HFFc6 (cell line): Measurements from ENCODE around the gene RNF213. TPM values are rescaled to one million over a fixed set of nuclear protein-coding genes. Genes with fewer than 3 reads are reported as not detected.

ENCODE experiments used
- DNase-seq: peaks from one replicate; pipeline ENCODE4 v3.0.0-alpha.2; 2018
- H3K27ac Mint-ChIP-seq: 2 replicates; pipeline ENCODE4 v1.8.0; 2020; ENCODE audit warnings: mild to moderate bottlenecking, mixed read lengths
- H3K27me3 Mint-ChIP-seq: 2 replicates; pipeline ENCODE4 v1.8.0; 2021; ENCODE audit warnings: mild to moderate bottlenecking, moderate library complexity, mixed read lengths; ENCODE audit not compliant: insufficient read depth
- H3K36me3 Mint-ChIP-seq: 2 replicates; pipeline ENCODE4 v1.8.0; 2021; ENCODE audit warnings: low read depth, mixed read lengths
- H3K4me1 Mint-ChIP-seq: 2 replicates; pipeline ENCODE4 v1.8.0; 2020; ENCODE audit warnings: low read depth, mixed read lengths
- H3K4me3 Mint-ChIP-seq: 2 replicates; pipeline ENCODE4 v1.8.0; 2020; ENCODE audit warnings: mild to moderate bottlenecking, moderate library complexity, mixed read lengths
- H3K9me3 Mint-ChIP-seq: 2 replicates; pipeline ENCODE4 v1.8.0; 2020; ENCODE audit warnings: mild to moderate bottlenecking, mixed read lengths
- CTCF ChIP-seq: fragments of 200-600 bp; sonication (generic); IDR thresholded peaks from 2 replicates; pipeline ENCODE4 v1.5.0; 2021; ENCODE audit warnings: antibody characterized with exemption, mild to moderate bottlenecking
- total RNA-seq, 6 experiments: library from RNA; stranded (reverse); fragmentation: NEBNext Ultra II Directional; extraction: Animal tissue kit (Norgen Biotek cat#: 25700); gene quantifications; 2 replicates in 1 of 6; 3 replicates in 5 of 6; pipeline ENCODE4 v1.2.3, GENCODE V29; 2021

The RNF213 gene
- total RNA-seq, 6 experiments from 2014 or later, result 42.0 to 51.6 (median 48.3) TPM

GRCh38 chr17:80377798-80378197, 117.1 kb downstream of the RNF213 start:
- Mint-ChIP-seq H3K9me3 (no peaks in the 10 kb centered on the region), H3K4me3 (no peak overlapping the region), H3K27ac (no peak overlapping the region), H3K4me1 (no peaks in the 10 kb centered on the region), H3K27me3 (peaks cover 2% of the 10 kb centered on the region; the same call in 1 of the 2 replicates), H3K36me3 (peaks cover 36% of the 10 kb centered on the region)
- DNase-seq, result no peak
- no peak for TF ChIP-seq CTCF

GRCh38 chr17:80379348-80379747, 118.7 kb downstream of the RNF213 start:
- Mint-ChIP-seq H3K4me1 (no peaks in the 10 kb centered on the region), H3K27me3 (peaks cover 2% of the 10 kb centered on the region), H3K4me3 (no peak overlapping the region), H3K27ac (no peak overlapping the region), H3K36me3 (peaks cover 50% of the 10 kb centered on the region), H3K9me3 (no peaks in the 10 kb centered on the region)
- TF ChIP-seq CTCF, result no peak
- no peak for DNase-seq

GRCh38 chr17:80380068-80380467, 119.4 kb downstream of the RNF213 start:
- no peaks in the 10 kb centered on the region for H3K4me1 Mint-ChIP-seq
- H3K36me3 Mint-ChIP-seq, result peaks cover 55% of the 10 kb centered on the region
- no peak for DNase-seq

GRCh38 chr17:80380555-80381002, 119.9 kb downstream of the RNF213 start:
- no peaks in the 10 kb centered on the region for H3K9me3 Mint-ChIP-seq
- peaks cover 5% of the 10 kb centered on the region for H3K27me3 Mint-ChIP-seq
- peaks cover 55% of the 10 kb centered on the region for H3K36me3 Mint-ChIP-seq
- H3K4me3 Mint-ChIP-seq, result no peak overlapping the region
- H3K27ac Mint-ChIP-seq, result no peak overlapping the region
- TF ChIP-seq CTCF, result no peak
- no peak for DNase-seq
- H3K4me1 Mint-ChIP-seq, result no peaks in the 10 kb centered on the region

More at GRCh38 chr17:80380068-80380467, 119.4 kb downstream of the RNF213 start:
- Mint-ChIP-seq H3K9me3 (no peaks in the 10 kb centered on the region), H3K27ac (no peak overlapping the region), H3K27me3 (peaks cover 5% of the 10 kb centered on the region), H3K4me3 (no peak overlapping the region)
- no peak for TF ChIP-seq CTCF

- Mint-ChIP-seq H3K27me3 (peaks cover 5% of the 10 kb centered on the region), H3K4me1 (no peaks in the 10 kb centered on the region), H3K36me3 (peaks cover 49% of the 10 kb centered on the region), H3K27ac (no peak overlapping the region), H3K4me3 (no peak overlapping the region), H3K9me3 (no peaks in the 10 kb centered on the region)
- no peak for TF ChIP-seq CTCF
- no peak for DNase-seq
Observed at GRCh38 chr17:80381416-80381923, 120.8 kb downstream of the RNF213 start.
